Measurements from ENCODE around the gene MCAT. TPM values are rescaled to one million over a fixed set of nuclear protein-coding genes. Genes with fewer than 3 reads are reported as not detected.

MCAT gene
- polyA plus RNA-seq, 1 of the 3 experiments (the other 2 are of a cell fraction), result 12.0 TPM

DNA sequence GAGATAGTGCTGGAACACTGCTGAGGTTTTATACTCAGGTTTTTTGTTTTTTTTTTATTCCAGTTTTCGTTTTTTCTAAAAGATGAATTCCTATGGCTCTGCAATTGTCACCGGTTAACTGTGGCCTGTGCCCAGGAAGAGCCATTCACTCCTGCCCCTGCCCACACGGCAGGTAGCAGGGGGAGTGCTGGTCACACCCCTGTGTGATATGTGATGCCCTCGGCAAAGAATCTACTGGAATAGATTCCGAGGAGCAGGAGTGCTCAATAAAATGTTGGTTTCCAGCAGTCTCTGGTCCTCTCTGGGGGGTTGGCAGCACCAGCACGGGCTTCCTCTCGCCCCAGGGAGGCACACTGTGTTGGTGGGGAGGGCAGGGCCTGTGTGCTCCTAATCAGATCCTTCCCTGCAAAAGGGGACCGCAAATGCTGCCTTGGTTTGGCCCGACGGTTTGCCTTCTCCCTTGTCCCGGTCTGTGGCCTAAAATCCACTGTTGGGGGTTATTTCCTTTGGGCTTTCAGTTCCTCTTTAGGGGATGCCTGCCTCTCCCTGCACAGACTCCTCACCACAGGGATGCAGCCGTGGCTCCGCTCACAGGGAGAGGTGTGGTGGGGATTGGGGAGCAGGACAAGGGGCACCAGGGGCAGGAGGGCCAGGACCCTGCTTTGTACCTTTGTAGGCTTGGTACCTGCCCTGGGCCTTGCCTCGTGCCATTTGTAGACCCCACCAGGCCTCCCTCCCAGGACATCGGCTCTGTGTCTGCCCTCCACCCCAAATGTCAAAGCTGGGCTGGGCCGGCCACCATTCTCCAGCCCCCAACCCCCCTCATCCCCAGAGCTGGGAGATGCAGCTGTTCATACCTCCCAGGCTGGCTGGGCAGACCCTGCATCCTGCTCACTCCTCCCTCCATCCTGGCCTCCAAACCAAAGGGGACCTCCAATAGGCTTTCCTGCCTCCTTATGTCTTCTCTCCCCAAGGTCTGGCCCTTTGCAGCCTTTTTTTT is 13.5 kb downstream of the MCAT start:
- H3K27me3 ChIP-seq (ENCODE audit: insufficient read depth), result no peaks in the 10 kb centered on the region
- TF ChIP-seq, protein P1, sequence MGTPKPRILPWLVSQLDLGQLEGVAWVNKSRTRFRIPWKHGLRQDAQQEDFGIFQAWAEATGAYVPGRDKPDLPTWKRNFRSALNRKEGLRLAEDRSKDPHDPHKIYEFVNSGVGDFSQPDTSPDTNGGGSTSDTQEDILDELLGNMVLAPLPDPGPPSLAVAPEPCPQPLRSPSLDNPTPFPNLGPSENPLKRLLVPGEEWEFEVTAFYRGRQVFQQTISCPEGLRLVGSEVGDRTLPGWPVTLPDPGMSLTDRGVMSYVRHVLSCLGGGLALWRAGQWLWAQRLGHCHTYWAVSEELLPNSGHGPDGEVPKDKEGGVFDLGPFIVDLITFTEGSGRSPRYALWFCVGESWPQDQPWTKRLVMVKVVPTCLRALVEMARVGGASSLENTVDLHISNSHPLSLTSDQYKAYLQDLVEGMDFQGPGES (IDR thresholded peaks at IDR 0.05; ENCODE audit: low read depth, low read length), result no peak
- TF ChIP-seq, protein P2, sequence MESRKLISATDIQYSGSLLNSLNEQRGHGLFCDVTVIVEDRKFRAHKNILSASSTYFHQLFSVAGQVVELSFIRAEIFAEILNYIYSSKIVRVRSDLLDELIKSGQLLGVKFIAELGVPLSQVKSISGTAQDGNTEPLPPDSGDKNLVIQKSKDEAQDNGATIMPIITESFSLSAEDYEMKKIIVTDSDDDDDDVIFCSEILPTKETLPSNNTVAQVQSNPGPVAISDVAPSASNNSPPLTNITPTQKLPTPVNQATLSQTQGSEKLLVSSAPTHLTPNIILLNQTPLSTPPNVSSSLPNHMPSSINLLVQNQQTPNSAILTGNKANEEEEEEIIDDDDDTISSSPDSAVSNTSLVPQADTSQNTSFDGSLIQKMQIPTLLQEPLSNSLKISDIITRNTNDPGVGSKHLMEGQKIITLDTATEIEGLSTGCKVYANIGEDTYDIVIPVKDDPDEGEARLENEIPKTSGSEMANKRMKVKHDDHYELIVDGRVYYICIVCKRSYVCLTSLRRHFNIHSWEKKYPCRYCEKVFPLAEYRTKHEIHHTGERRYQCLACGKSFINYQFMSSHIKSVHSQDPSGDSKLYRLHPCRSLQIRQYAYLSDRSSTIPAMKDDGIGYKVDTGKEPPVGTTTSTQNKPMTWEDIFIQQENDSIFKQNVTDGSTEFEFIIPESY (IDR thresholded peaks at IDR 0.05; ENCODE audit: borderline replicate concordance, low read depth), result no peak
- TF ChIP-seq SIN3A (IDR thresholded peaks at IDR 0.05; ENCODE audit: borderline replicate concordance, low read depth, low read length), result no peak
- no peak for TF ChIP-seq RFX5 (IDR thresholded peaks at IDR 0.05; ENCODE audit: low read length)
- TF ChIP-seq, protein P3, sequence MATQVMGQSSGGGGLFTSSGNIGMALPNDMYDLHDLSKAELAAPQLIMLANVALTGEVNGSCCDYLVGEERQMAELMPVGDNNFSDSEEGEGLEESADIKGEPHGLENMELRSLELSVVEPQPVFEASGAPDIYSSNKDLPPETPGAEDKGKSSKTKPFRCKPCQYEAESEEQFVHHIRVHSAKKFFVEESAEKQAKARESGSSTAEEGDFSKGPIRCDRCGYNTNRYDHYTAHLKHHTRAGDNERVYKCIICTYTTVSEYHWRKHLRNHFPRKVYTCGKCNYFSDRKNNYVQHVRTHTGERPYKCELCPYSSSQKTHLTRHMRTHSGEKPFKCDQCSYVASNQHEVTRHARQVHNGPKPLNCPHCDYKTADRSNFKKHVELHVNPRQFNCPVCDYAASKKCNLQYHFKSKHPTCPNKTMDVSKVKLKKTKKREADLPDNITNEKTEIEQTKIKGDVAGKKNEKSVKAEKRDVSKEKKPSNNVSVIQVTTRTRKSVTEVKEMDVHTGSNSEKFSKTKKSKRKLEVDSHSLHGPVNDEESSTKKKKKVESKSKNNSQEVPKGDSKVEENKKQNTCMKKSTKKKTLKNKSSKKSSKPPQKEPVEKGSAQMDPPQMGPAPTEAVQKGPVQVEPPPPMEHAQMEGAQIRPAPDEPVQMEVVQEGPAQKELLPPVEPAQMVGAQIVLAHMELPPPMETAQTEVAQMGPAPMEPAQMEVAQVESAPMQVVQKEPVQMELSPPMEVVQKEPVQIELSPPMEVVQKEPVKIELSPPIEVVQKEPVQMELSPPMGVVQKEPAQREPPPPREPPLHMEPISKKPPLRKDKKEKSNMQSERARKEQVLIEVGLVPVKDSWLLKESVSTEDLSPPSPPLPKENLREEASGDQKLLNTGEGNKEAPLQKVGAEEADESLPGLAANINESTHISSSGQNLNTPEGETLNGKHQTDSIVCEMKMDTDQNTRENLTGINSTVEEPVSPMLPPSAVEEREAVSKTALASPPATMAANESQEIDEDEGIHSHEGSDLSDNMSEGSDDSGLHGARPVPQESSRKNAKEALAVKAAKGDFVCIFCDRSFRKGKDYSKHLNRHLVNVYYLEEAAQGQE (IDR thresholded peaks at IDR 0.05; ENCODE audit: low read depth, low read length), result no peak
- TF ChIP-seq NFIC (IDR thresholded peaks at IDR 0.05; ENCODE audit: borderline replicate concordance), result no peak
- TF ChIP-seq EP300 (IDR thresholded peaks at IDR 0.05; ENCODE audit: borderline replicate concordance in 1 of 2, low read depth in 1 of 2, low read length in 1 of 2), result no peak
- no peak for TF ChIP-seq FOXM1 (IDR thresholded peaks at IDR 0.05; ENCODE audit: low read depth)
- no peak for TF ChIP-seq TEAD4 (IDR thresholded peaks at IDR 0.05; ENCODE audit: borderline replicate concordance, insufficient read depth)
- no peak for TF ChIP-seq NRF1 (IDR thresholded peaks at IDR 0.05; ENCODE audit: low read depth, low read length)
- no peak for TF ChIP-seq MEF2A (IDR thresholded peaks at IDR 0.05; ENCODE audit: borderline replicate concordance, low read depth)
- TF ChIP-seq YY1 (IDR thresholded peaks at IDR 0.05; ENCODE audit: low read depth), result no peak
- TF ChIP-seq, protein P4, sequence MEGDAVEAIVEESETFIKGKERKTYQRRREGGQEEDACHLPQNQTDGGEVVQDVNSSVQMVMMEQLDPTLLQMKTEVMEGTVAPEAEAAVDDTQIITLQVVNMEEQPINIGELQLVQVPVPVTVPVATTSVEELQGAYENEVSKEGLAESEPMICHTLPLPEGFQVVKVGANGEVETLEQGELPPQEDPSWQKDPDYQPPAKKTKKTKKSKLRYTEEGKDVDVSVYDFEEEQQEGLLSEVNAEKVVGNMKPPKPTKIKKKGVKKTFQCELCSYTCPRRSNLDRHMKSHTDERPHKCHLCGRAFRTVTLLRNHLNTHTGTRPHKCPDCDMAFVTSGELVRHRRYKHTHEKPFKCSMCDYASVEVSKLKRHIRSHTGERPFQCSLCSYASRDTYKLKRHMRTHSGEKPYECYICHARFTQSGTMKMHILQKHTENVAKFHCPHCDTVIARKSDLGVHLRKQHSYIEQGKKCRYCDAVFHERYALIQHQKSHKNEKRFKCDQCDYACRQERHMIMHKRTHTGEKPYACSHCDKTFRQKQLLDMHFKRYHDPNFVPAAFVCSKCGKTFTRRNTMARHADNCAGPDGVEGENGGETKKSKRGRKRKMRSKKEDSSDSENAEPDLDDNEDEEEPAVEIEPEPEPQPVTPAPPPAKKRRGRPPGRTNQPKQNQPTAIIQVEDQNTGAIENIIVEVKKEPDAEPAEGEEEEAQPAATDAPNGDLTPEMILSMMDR (IDR thresholded peaks at IDR 0.05), result no peak
- TF ChIP-seq, protein P5, sequence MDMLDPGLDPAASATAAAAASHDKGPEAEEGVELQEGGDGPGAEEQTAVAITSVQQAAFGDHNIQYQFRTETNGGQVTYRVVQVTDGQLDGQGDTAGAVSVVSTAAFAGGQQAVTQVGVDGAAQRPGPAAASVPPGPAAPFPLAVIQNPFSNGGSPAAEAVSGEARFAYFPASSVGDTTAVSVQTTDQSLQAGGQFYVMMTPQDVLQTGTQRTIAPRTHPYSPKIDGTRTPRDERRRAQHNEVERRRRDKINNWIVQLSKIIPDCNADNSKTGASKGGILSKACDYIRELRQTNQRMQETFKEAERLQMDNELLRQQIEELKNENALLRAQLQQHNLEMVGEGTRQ (IDR thresholded peaks at IDR 0.05; ENCODE audit: borderline replicate concordance, low read depth, low read length), result no peak
- no peak for TF ChIP-seq SMC3 (IDR thresholded peaks at IDR 0.05; ENCODE audit: low read depth, low read length)
- TF ChIP-seq RXRA (IDR thresholded peaks at IDR 0.05; ENCODE audit: borderline replicate concordance, low read depth), result no peak
- no peak for TF ChIP-seq RCOR1 (IDR thresholded peaks at IDR 0.05; ENCODE audit: low read length)
- no peak for TF ChIP-seq TAF1 (IDR thresholded peaks at IDR 0.05; ENCODE audit: borderline replicate concordance, low read depth, low read length)
- TF ChIP-seq POLR2AphosphoS5 (IDR thresholded peaks at IDR 0.05; ENCODE audit: low read depth, low read length), result no peak
- ChIA-PET CTCF (no interaction called here), POLR2A (no interaction called here)
- H3K9me2 ChIP-seq, result no peaks in the 10 kb centered on the region
- H3K36me3 ChIP-seq (replicated peaks in 1 of 2; ENCODE audit: control insufficient read depth in 1 of 2, insufficient read depth in 2 of 2, low read length in 1 of 2), result peaks cover 0 to 4% of the 10 kb centered on the region in 2 experiments
- no peaks in the 10 kb centered on the region for H3K4me1 ChIP-seq (ENCODE audit: control insufficient read depth in 1 of 2, insufficient read depth in 2 of 2, low read depth in 1 of 2, low read length in 1 of 2)
- H3K9ac ChIP-seq, result no peak overlapping the region
- H3K79me2 ChIP-seq (ENCODE audit: insufficient read depth), result no peaks in the 10 kb centered on the region
- H3K27ac ChIP-seq (ENCODE audit: low read depth in 2 of 2, low read length in 1 of 2), result no peak overlapping the region
- H2AFZ ChIP-seq (ENCODE audit: low read depth), result no peak overlapping the region
- 70% methylated on average over 5 of the region's 16 CpGs for WGBS (ENCODE audit: low lambda C conversion rate)
- DNase-seq, result no peak
- no peaks in the 10 kb centered on the region for H4K20me1 ChIP-seq (ENCODE audit: insufficient read depth)
- H3K4me2 ChIP-seq, result no peak overlapping the region
- no peaks in the 10 kb centered on the region for H3K9me3 ChIP-seq
- H3K4me3 ChIP-seq (ENCODE audit: low read depth in 2 of 2, low read length in 1 of 2), result no peak overlapping the region
- H3F3A ChIP-seq (replicated peaks; ENCODE audit: insufficient read depth), result no peaks in the 10 kb centered on the region

Data from SK-N-SH (cell line).